Common myeloid progenitor, CD34-positive (primary cell): ENCODE results near the gene CCNL2.

Source experiments
- CTCF ChIA-PET: fragments of 350-600 bp; sonication (Branson Sonifier 250); formaldehyde crosslinking; loops from one replicate; lab custom pipeline; 2021; ENCODE audit warnings: antibody characterized with exemption; lab: Charles Lee
- POLR2A ChIA-PET: fragments of 350-600 bp; sonication (Branson Sonifier 250); formaldehyde crosslinking; loops from one replicate; lab custom pipeline; 2021; ENCODE audit warnings: antibody characterized with exemption; lab: Charles Lee
- DNase-seq, 3 donors: peaks; one replicate each; pipeline versions ENCODE4 v3.0.0 to v3.0.0-alpha.2; 2013
- H3K27ac ChIP-seq, 2 experiments: 1 replicate in 1 of 2; 2 replicates in 1 of 2; pipeline ENCODE4 v1.7.0; 2013; ENCODE audit warnings: inconsistent platforms in 2 of 2, low read length in 2 of 2, mild to moderate bottlenecking in 2 of 2, low read depth in 1 of 2, moderate library complexity in 1 of 2; ENCODE audit not compliant: severe bottlenecking in 2 of 2, insufficient read depth in 1 of 2, poor library complexity in 1 of 2
- H3K27me3 ChIP-seq, 5 experiments: replicated peaks in 2 of 5; 1 replicate in 3 of 5; 2 replicates in 2 of 5; pipeline versions ENCODE4 v1.6.1 to v1.7.0; 2013; ENCODE audit warnings: low read length in 4 of 5, mild to moderate bottlenecking in 2 of 5, moderate library complexity in 2 of 5, inconsistent platforms in 1 of 5; ENCODE audit not compliant: insufficient read depth in 5 of 5, control insufficient read depth in 4 of 5
- H3K36me3 ChIP-seq, 4 experiments: 1 replicate in 2 of 4; 2 replicates in 2 of 4; pipeline versions ENCODE4 v1.6.1 to v1.7.0; 2013; ENCODE audit warnings: low read length in 3 of 4, control low read depth in 1 of 4, mild to moderate bottlenecking in 1 of 4; ENCODE audit not compliant: control insufficient read depth in 4 of 4, insufficient read depth in 4 of 4
- H3K4me1 ChIP-seq, 4 experiments: 1 replicate in 3 of 4; 2 replicates in 1 of 4; pipeline versions ENCODE4 v1.6.1 to v1.7.1; 2013; ENCODE audit warnings: low read length in 3 of 4, mild to moderate bottlenecking in 3 of 4, control low read depth in 1 of 4, inconsistent platforms in 1 of 4, moderate library complexity in 1 of 4; ENCODE audit not compliant: control insufficient read depth in 4 of 4, insufficient read depth in 4 of 4; ENCODE audit errors: control extremely low read depth in 1 of 4
- H3K4me3 ChIP-seq, 7 experiments: 1 replicate in 4 of 7; 2 replicates in 3 of 7; pipeline versions ENCODE4 v1.5.1 to v1.7.0; 2013; ENCODE audit warnings: mild to moderate bottlenecking in 7 of 7, low read length in 6 of 7, moderate library complexity in 6 of 7, inconsistent platforms in 2 of 7, low read depth in 2 of 7, control low read depth in 1 of 7; ENCODE audit not compliant: insufficient read depth in 4 of 7, control insufficient read depth in 1 of 7; ENCODE audit errors: extremely low read depth in 1 of 7
- H3K9me3 ChIP-seq, 5 experiments: 1 replicate in 4 of 5; 2 replicates in 1 of 5; pipeline versions ENCODE4 v1.6.1 to v1.7.1; 2013; ENCODE audit warnings: low read length in 4 of 5, mild to moderate bottlenecking in 2 of 5, inconsistent platforms in 1 of 5, low read depth in 1 of 5, moderate library complexity in 1 of 5; ENCODE audit not compliant: control insufficient read depth in 4 of 5, insufficient read depth in 2 of 5; ENCODE audit errors: control extremely low read depth in 1 of 5
- WGBS: methylation state at CpG from one replicate; pipeline ENCODE4 v1.1.5; 2013; ENCODE audit not compliant: insufficient coverage; 5-methylcytosine and 5-hydroxymethylcytosine counted together

The CCNL2 gene

GRCh38 chr1:1432951-1433803, 34.0 kb upstream of the CCNL2 start:
- ChIA-PET CTCF (interaction anchor here (1.0 to 2.7 kb wide), 7 partner anchors 7 to 60 kb away, joined by 3 to 11 read pairs (median 3); partner anchors contain the start of genes ANKRD65 and CCNL2), POLR2A (interaction anchor here (0.7 kb wide), 1 partner anchor 17 kb away, joined by 3 read pairs; no protein-coding TSS in a partner anchor)
- Histone ChIP-seq H3K27me3 (peaks cover 0 to 3% (median 0%) of the 10 kb centered on the region in 5 experiments), H3K36me3 (no peaks in the 10 kb centered on the region), H3K4me1 (peaks cover 0 to 78% (median 53%) of the 10 kb centered on the region in 4 experiments), H3K27ac (peak overlapping the region in 1 of 2 experiments; percentile 61), H3K4me3 (peak overlapping the region in 3 of 7 experiments; percentile 45 to 78 (median 53)), H3K9me3 (no peaks in the 10 kb centered on the region)
- peak in 1 of 3 donors; percentile 32 for DNase-seq
- WGBS: 41% methylated on average over 32 of the region's 34 CpGs

GRCh38 chr1:1432274-1432950, 33.3 kb upstream of the CCNL2 start:
- Histone ChIP-seq H3K9me3 (no peaks in the 10 kb centered on the region), H3K4me1 (peaks cover 0 to 74% (median 50%) of the 10 kb centered on the region in 4 experiments), H3K27me3 (peaks cover 0 to 3% (median 0%) of the 10 kb centered on the region in 5 experiments), H3K27ac (no peak overlapping the region), H3K4me3 (peak overlapping the region in 1 of 7 experiments; percentile 19), H3K36me3 (no peaks in the 10 kb centered on the region)
- no peak for DNase-seq
- 76% methylated on average over 21 of the region's 28 CpGs for WGBS
- CTCF ChIA-PET: interaction anchor here (0.9 to 2.7 kb wide), 4 partner anchors 8 to 34 kb away, joined by 3 to 11 read pairs (median 8); partner anchors contain the start of gene CCNL2
- POLR2A ChIA-PET: interaction anchor here (0.6 to 0.7 kb wide), 2 partner anchors 11 to 17 kb away, joined by 3 to 4 read pairs; no protein-coding TSS in a partner anchor

- Histone ChIP-seq H3K27ac (no peak overlapping the region), H3K4me3 (peak overlapping the region in 1 of 7 experiments; percentile 19), H3K4me1 (peaks cover 0 to 72% (median 50%) of the 10 kb centered on the region in 4 experiments), H3K27me3 (peaks cover 0 to 2% (median 0%) of the 10 kb centered on the region in 5 experiments), H3K36me3 (no peaks in the 10 kb centered on the region), H3K9me3 (no peaks in the 10 kb centered on the region)
- POLR2A ChIA-PET: no interaction called here
- DNase-seq: no peak
- CTCF ChIA-PET: interaction anchor here (0.9 to 2.0 kb wide), 2 partner anchors 9 to 32 kb away, joined by 3 to 9 read pairs; no protein-coding TSS in a partner anchor
- WGBS: 73% methylated on average over 3 of the region's 5 CpGs
Observed at GRCh38 chr1:1431845-1432273, 32.7 kb upstream of the CCNL2 start.

GRCh38 chr1:1430992-1431844, 32.1 kb upstream of the CCNL2 start:
- Histone ChIP-seq H3K27ac (no peak overlapping the region), H3K27me3 (peaks cover 0 to 2% (median 0%) of the 10 kb centered on the region in 5 experiments), H3K4me1 (peaks cover 0 to 72% (median 49%) of the 10 kb centered on the region in 4 experiments), H3K9me3 (no peaks in the 10 kb centered on the region), H3K4me3 (no peak overlapping the region), H3K36me3 (no peaks in the 10 kb centered on the region)
- 68% methylated on average over 12 of the region's 18 CpGs for WGBS
- ChIA-PET POLR2A (no interaction called here), CTCF (interaction anchor here (0.9 to 3.1 kb wide), 4 partner anchors 9 to 31 kb away, joined by 3 to 11 read pairs (median 9); partner anchors contain the start of gene ANKRD65)
- no peak for DNase-seq

GRCh38 chr1:1430114-1430982, 31.2 kb upstream of the CCNL2 start:
- peaks cover 0 to 2% (median 0%) of the 10 kb centered on the region in 5 experiments for H3K27me3 ChIP-seq
- H3K4me1 ChIP-seq: peaks cover 0 to 70% (median 46%) of the 10 kb centered on the region in 4 experiments
- H3K9me3 ChIP-seq: no peaks in the 10 kb centered on the region
- H3K36me3 ChIP-seq: no peaks in the 10 kb centered on the region
- peak overlapping the region in 1 of 7 experiments; percentile 38 for H3K4me3 ChIP-seq
- ChIA-PET CTCF (interaction anchor here (0.7 to 3.1 kb wide), 4 partner anchors 9 to 21 kb away, joined by 3 to 11 read pairs (median 6); partner anchors contain the start of gene ANKRD65), POLR2A (no interaction called here)
- no peak overlapping the region for H3K27ac ChIP-seq
- 39% methylated on average over 24 of the region's 35 CpGs for WGBS
- DNase-seq: no peak
